Measurements from ENCODE around the gene JMJD1C. TPM values are rescaled to one million over a fixed set of nuclear protein-coding genes. Genes with fewer than 3 reads are reported as not detected.

Gene JMJD1C, protein sequence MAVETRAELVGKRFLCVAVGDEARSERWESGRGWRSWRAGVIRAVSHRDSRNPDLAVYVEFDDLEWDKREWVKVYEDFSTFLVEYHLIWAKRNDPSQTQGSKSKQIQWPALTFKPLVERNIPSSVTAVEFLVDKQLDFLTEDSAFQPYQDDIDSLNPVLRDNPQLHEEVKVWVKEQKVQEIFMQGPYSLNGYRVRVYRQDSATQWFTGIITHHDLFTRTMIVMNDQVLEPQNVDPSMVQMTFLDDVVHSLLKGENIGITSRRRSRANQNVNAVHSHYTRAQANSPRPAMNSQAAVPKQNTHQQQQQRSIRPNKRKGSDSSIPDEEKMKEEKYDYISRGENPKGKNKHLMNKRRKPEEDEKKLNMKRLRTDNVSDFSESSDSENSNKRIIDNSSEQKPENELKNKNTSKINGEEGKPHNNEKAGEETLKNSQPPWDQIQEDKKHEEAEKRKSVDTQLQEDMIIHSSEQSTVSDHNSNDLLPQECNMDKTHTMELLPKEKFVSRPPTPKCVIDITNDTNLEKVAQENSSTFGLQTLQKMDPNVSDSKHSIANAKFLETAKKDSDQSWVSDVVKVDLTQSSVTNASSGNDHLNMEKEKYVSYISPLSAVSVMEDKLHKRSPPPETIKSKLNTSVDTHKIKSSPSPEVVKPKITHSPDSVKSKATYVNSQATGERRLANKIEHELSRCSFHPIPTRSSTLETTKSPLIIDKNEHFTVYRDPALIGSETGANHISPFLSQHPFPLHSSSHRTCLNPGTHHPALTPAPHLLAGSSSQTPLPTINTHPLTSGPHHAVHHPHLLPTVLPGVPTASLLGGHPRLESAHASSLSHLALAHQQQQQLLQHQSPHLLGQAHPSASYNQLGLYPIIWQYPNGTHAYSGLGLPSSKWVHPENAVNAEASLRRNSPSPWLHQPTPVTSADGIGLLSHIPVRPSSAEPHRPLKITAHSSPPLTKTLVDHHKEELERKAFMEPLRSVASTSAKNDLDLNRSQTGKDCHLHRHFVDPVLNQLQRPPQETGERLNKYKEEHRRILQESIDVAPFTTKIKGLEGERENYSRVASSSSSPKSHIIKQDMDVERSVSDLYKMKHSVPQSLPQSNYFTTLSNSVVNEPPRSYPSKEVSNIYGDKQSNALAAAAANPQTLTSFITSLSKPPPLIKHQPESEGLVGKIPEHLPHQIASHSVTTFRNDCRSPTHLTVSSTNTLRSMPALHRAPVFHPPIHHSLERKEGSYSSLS (N-terminal part only)
- total RNA-seq (100 to 1,000 TPM; 136 to 187 TPM), polyA plus RNA-seq (ENCODE audit: insufficient read length in 2 of 2) (10 to 100 TPM; 61.8 to 63.5 TPM)
- long read RNA-seq, donor 1, partial matches to known transcripts: 19 of 25 reads
- long read RNA-seq, donor 1, other reads (novel, unspliced or antisense): 0 of 25 reads
- long read RNA-seq, donor 2, partial matches to known transcripts: 8 of 16 reads
- long read RNA-seq, donor 2, other reads (novel, unspliced or antisense): 7 of 16 reads
- long read RNA-seq, donor 3, partial matches to known transcripts: 31 of 33 reads
- long read RNA-seq, donor 3, other reads (novel, unspliced or antisense): 0 of 33 reads
- long read RNA-seq, donor 4, partial matches to known transcripts: 37 of 41 reads
- long read RNA-seq, donor 4, other reads (novel, unspliced or antisense): 0 of 41 reads

DNA sequence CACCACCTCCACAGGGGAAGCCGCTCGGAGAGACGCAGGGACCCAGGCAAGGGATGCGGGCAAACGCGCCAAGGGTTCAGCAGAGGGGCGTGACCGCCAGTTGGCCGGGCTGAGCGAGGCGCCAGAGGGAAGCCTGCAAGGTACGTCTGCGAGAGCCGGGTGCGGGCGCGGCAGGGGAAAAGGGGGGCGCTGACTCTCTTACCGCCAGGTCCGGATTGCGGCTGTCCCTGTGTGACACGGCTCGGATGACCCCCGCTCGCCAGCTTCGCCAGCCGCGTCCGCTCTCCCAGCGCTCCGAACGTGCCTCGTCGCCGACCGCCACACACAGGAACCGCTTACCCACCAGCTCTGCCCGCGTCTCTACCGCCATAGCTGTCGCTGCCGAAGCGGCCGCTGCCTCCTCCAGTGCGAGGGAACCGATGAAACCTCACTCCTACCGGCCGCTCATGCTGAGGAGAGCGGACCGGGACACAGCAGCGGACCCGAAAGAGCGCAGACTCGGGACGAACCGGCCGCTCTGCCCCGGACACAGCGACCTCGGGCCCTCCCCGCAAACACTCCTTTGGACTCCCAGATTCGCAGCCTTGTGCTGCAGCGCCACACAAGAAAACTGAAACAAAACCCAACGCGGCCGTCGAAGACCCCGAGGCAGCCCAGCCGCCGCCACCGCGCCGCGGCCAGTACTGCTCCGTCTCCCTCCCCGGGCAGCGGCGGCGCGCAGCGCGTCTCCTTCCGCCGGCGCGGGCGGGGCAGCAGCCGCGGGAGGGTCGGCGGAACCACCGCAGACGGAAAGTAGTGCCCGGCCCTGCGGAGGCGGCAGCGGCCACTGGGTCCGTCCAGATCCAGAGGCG, at the start of gene JMJD1C:
TSS of gene JMJD1C (minus strand) at position 685 of the 851 bp plus-strand sequence. CDS start at position 370, 315 bp downstream.
- peak within 1 kb of the TSS; percentile 97 for H3K4me3 ChIP-seq (ENCODE audit: low read depth, low read length)
- DNase-seq (ENCODE audit: low read depth in 4 of 6, low spot score in 6 of 6): peak; percentile 67 to 93 (median 72)
- WGBS (ENCODE audit: insufficient coverage): 0% methylated on average over 99 of the region's 99 CpGs
- H3K4me1 ChIP-seq (ENCODE audit: control insufficient read depth, insufficient read depth, low read length): no peaks in the 10 kb centered on the region
- H3K27me3 ChIP-seq (ENCODE audit: control insufficient read depth, insufficient read depth, low read length): no peaks in the 10 kb centered on the region
- H3K27ac ChIP-seq (ENCODE audit: low read depth, low read length): peak within 1 kb of the TSS; percentile 99
- peaks cover 2% of the 10 kb centered on the region for H3K36me3 ChIP-seq (ENCODE audit: control insufficient read depth, insufficient read depth, low read length)
- no peaks in the 10 kb centered on the region for H3K9me3 ChIP-seq (ENCODE audit: control insufficient read depth, insufficient read depth, low read length)

DNA sequence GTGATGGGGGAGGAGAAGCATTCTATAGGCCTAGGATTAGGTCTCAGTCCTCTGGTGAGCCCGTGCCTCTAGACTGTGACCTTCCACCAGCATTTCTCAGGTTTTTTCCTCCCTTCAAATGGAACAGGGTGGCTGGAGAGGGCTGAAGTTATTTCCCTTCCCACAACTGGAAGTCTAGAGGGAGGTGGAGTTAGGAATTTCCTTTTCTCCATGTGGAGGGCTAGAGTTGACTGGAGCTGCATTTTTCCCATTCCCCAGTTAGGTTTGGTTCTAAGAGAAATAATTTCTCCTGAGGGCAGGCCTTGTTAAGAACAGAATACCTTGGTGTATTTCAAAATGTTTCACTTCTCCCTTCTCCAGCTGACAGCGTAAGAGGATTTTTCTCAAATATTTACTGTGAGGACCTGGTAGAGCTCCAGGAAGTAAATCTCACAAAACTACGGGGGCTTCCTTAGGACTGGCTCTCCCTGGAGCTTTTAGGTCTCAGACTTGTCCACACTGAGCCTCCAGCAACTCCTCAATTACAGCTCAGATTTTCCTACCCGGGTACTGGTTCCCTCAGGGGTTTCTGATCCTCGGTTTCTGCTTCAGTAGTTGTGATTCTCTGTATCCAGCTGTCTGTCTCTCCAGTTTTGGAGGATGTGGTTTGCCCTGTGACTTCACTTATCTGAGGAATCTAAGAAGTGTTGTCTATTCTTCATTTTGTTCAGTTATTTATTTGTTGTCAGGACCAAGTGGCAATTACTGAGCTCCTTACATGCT, 49.4 kb upstream of the JMJD1C start:
- DNase-seq (ENCODE audit: low read depth in 4 of 6, low spot score in 6 of 6): no peak
- Histone ChIP-seq H3K4me3 (ENCODE audit: low read depth, low read length) (no peak overlapping the region), H3K9me3 (ENCODE audit: control insufficient read depth, insufficient read depth, low read length) (peaks cover 2% of the 10 kb centered on the region), H3K27ac (ENCODE audit: low read depth, low read length) (no peak overlapping the region), H3K36me3 (ENCODE audit: control insufficient read depth, insufficient read depth, low read length) (no peaks in the 10 kb centered on the region), H3K4me1 (ENCODE audit: control insufficient read depth, insufficient read depth, low read length) (no peaks in the 10 kb centered on the region), H3K27me3 (ENCODE audit: control insufficient read depth, insufficient read depth, low read length) (no peaks in the 10 kb centered on the region)
- WGBS (ENCODE audit: insufficient coverage): 73% methylated on average over 1 of the region's 5 CpGs

DNA sequence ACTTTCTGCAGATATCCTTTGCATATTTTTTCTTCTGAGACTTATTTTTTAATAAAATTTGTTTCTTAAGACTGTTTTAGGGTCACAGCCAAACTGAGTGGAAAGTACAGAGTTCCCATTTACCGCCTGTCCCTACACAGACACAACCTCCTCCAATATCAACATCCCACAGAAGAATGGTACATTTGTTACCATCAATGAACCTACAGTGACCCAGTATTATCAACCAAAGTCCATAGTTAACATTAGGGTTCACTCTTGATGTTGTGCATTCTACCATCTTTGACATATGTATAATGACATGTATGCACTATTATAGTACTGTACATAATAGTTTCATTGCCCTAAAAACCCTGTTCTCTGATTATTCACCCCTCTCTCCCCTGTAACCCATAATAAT, 40.8 kb upstream of the JMJD1C start:
- no peak overlapping the region for H3K27ac ChIP-seq (ENCODE audit: low read depth, low read length)
- H3K4me1 ChIP-seq (ENCODE audit: control insufficient read depth, insufficient read depth, low read length): peaks cover 10% of the 10 kb centered on the region
- H3K4me3 ChIP-seq (ENCODE audit: low read depth, low read length): no peak overlapping the region
- H3K27me3 ChIP-seq (ENCODE audit: control insufficient read depth, insufficient read depth, low read length): no peaks in the 10 kb centered on the region
- H3K9me3 ChIP-seq (ENCODE audit: control insufficient read depth, insufficient read depth, low read length): peaks cover 9% of the 10 kb centered on the region
- DNase-seq (ENCODE audit: low read depth in 4 of 6, low spot score in 6 of 6): no peak
- H3K36me3 ChIP-seq (ENCODE audit: control insufficient read depth, insufficient read depth, low read length): no peaks in the 10 kb centered on the region
- whole genome bisulfite sequencing (ENCODE audit: insufficient coverage): no CpG with 5 or more reads among the region's 1 CpG

DNA sequence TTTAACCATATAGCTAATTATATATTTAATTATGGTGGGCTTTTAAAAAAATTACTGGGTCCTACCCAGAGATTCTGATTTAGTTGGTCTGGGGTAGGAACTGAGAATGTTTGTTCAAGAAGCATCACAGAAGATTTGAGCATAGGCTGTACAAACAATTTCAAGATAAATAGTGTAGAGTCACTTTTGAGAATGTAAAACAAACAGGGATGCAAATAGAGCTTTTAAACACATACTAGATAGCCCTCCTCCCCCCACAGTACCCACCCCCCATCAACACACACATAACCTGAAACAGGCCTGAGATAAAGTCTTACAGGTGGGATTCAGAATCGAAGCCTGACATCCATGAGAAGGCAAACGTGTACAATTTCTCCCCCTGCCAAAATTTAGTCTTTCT, 39.8 kb upstream of the JMJD1C start:
- peaks cover 10% of the 10 kb centered on the region for H3K4me1 ChIP-seq (ENCODE audit: control insufficient read depth, insufficient read depth, low read length)
- no peak overlapping the region for H3K27ac ChIP-seq (ENCODE audit: low read depth, low read length)
- 80% methylated on average over 1 of the region's 2 CpGs for WGBS (ENCODE audit: insufficient coverage)
- no peak for DNase-seq (ENCODE audit: low read depth in 4 of 6, low spot score in 6 of 6)
- no peaks in the 10 kb centered on the region for H3K27me3 ChIP-seq (ENCODE audit: control insufficient read depth, insufficient read depth, low read length)
- H3K36me3 ChIP-seq (ENCODE audit: control insufficient read depth, insufficient read depth, low read length): no peaks in the 10 kb centered on the region
- H3K9me3 ChIP-seq (ENCODE audit: control insufficient read depth, insufficient read depth, low read length): peaks cover 9% of the 10 kb centered on the region
- no peak overlapping the region for H3K4me3 ChIP-seq (ENCODE audit: low read depth, low read length)

DNA sequence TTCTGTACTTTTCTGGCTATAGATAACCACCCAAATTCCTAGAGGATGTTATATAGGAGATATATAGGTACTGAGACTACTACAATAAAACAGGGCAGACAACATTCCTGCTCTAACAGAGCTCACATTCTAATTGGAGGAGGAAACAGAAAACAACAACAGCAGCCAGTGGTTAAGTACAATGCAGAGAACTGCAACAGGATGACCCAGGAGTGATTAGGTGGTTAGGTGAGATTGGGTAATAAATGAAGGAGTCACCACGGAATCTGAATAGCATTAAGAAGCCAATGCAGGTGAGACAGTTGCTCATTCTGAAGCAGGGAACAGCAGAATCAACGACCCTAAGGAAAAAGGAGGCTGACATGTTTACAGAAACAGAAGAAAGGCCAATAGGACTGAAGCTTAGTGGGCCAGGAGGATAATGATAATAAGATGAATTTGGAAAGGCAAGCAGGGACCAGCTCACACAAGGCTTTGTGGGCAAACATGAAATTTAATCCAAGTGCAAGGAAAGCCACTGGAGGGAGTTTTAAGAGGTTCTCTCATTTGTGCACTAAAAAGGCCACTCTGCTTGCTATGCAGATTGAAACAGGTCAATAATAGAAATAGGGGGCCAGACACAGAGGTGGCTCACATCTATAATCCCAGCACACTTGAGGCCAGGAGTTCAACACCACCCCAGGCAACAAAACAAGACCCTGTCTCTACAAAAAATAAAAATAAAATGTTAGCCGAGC, 38.5 kb upstream of the JMJD1C start:
- Histone ChIP-seq H3K9me3 (ENCODE audit: control insufficient read depth, insufficient read depth, low read length) (peaks cover 9% of the 10 kb centered on the region), H3K4me3 (ENCODE audit: low read depth, low read length) (no peak overlapping the region), H3K36me3 (ENCODE audit: control insufficient read depth, insufficient read depth, low read length) (no peaks in the 10 kb centered on the region), H3K27me3 (ENCODE audit: control insufficient read depth, insufficient read depth, low read length) (no peaks in the 10 kb centered on the region), H3K4me1 (ENCODE audit: control insufficient read depth, insufficient read depth, low read length) (peaks cover 10% of the 10 kb centered on the region), H3K27ac (ENCODE audit: low read depth, low read length) (no peak overlapping the region)
- WGBS (ENCODE audit: insufficient coverage): 53% methylated on average over 3 of the region's 3 CpGs
- no peak for DNase-seq (ENCODE audit: low read depth in 4 of 6, low spot score in 6 of 6)

DNA sequence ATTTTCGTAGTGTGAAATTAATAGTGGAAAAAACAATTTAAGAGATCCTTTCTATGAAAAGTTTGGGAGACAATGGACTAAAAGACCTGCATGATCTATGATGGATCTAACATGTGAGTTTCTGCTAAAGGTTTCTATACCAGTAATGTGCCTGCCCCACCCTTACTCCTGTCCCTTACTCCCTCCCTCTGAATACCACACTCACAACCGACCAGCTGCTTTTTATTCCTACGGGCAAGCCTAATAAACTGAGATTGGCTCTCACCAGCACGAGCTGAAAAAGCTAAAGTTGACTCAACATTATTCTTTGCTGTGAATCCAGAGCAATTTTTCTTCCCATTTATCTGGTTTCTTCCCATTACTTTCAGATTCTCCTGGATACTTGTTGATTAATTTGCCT, 37.6 kb upstream of the JMJD1C start:
- no peak for DNase-seq (ENCODE audit: low read depth in 4 of 6, low spot score in 6 of 6)
- Histone ChIP-seq H3K9me3 (ENCODE audit: control insufficient read depth, insufficient read depth, low read length) (peaks cover 2% of the 10 kb centered on the region), H3K36me3 (ENCODE audit: control insufficient read depth, insufficient read depth, low read length) (no peaks in the 10 kb centered on the region), H3K27me3 (ENCODE audit: control insufficient read depth, insufficient read depth, low read length) (no peaks in the 10 kb centered on the region), H3K27ac (ENCODE audit: low read depth, low read length) (no peak overlapping the region), H3K4me1 (ENCODE audit: control insufficient read depth, insufficient read depth, low read length) (peaks cover 10% of the 10 kb centered on the region), H3K4me3 (ENCODE audit: low read depth, low read length) (no peak overlapping the region)
- 29% methylated on average over 3 of the region's 4 CpGs for WGBS (ENCODE audit: insufficient coverage)

DNA sequence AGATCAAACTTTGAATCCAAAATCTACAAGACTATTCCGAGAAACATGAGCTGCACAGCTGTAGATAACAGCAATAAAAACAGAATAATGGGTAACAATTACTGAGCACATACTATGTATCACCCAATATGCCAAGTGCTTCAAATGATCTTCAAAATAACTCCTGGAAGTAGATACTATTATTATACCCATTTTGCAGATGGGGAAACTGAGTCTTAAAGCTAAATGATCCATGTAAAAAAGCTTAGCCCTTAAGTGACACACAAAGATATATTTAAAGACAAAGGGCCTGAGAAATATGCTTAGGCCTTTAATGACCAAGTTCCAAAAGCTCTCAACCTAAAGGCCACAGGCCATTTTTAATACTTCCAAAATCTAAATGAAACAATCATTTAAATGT, 37.1 kb upstream of the JMJD1C start:
- peaks cover 10% of the 10 kb centered on the region for H3K4me1 ChIP-seq (ENCODE audit: control insufficient read depth, insufficient read depth, low read length)
- no CpG with 5 or more reads among the region's 1 CpG for WGBS (ENCODE audit: insufficient coverage)
- DNase-seq (ENCODE audit: low read depth in 4 of 6, low spot score in 6 of 6): no peak

More for the DNA sequence above, 37.1 kb upstream of the JMJD1C start:
- H3K27me3 ChIP-seq (ENCODE audit: control insufficient read depth, insufficient read depth, low read length): no peaks in the 10 kb centered on the region
- H3K4me3 ChIP-seq (ENCODE audit: low read depth, low read length): no peak overlapping the region
- H3K27ac ChIP-seq (ENCODE audit: low read depth, low read length): no peak overlapping the region
- H3K36me3 ChIP-seq (ENCODE audit: control insufficient read depth, insufficient read depth, low read length): no peaks in the 10 kb centered on the region
- no peaks in the 10 kb centered on the region for H3K9me3 ChIP-seq (ENCODE audit: control insufficient read depth, insufficient read depth, low read length)

All from spinal cord (tissue), 10 donors.